ENCODE results near the gene ANP32A.
A peak's percentile ranks its signal among the peaks of the same experiment; 100 is the strongest.
"Not testable (repeated sequence)": the region's sequence is repeated elsewhere in the genome, so short reads cannot be mapped to it uniquely, and the experiment has no call there.

The ANP32A gene

DNA sequence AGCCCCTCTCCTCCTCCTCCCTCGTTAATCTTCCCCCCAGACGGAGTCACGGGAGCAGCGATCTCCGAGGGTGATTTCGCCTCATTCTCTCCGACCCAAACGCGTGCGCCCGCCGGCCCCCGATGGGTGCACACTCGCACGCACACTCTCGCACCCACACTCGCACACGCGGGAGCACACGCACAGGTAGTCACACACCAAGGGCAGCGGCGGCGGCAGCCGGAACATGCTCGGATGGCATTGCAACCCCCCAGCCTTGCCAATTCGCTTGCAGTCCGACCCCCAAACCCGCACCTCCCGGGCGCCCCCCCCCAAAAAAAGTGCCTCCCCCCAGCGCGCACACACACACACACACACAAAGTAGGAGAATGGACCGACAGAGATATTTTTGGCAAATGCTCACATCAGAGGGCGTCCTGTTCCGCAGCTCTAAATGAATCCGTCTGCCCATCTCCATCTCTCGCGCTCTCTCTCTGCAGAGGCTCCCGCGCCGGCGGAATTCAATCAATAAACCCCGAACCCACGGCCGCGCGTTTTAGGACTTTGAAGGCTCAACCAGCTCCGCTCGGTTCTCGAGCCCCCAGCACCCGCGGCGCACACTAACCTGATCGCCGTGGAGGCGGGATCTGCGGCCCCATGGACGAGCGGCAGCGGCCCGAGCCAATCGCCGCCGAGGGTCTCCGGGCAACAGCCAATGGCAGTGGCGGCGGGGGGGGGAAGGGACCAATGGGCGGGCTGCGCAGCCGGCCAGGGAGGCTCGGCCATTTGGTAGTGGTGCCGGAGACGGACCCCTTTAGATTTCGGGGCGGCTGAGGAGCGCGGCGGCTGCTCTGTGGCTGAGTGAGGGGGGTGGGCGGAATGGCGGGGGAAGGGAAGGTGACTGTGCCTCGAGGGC is at the start of gene ANP32A:
ANP32A (minus strand) TSS at position 601 of the 895 bp plus-strand sequence; CDS start at position 457, 144 bp downstream.
- peak; percentile 97 for DNase-seq

DNA sequence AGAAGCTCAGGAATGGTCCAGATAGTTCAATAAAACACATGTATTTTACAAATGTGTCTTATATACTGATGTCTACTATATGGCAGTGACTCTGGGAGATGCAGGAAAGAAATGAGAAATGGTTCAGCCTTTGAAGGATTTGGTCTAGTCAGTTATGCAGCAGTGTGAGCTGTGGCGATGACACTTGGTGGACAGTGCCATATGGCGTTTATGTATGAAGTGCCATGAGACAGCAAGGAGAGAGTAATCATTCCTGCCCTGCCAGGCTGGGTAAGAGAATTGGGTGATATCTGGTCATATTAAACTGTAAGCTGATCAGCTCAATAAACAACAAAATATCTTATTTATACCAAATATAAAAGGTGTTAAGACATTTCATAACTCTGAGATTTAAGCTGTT is 47.6 kb upstream of the ANP32A start:
- DNase-seq, result no peak

DNA sequence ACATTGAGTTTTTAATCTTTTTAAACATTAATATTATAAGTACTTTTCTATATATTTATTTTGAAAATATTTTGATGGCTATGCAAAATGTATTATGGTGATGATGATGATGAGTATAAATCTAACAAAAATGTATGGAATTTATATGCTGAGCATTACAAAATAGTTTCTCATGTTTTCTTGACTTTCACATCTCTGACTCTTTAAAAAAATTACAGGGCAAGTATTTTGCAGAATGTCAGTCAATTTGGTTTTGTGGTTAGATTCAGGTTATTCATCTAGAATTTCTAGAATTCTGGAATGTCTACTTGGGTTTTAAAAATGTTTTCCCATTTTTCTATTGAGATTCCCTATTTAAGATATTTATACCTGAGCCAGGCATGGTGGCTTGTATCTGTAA is 41.7 kb upstream of the ANP32A start:
- no peak for DNase-seq

DNA sequence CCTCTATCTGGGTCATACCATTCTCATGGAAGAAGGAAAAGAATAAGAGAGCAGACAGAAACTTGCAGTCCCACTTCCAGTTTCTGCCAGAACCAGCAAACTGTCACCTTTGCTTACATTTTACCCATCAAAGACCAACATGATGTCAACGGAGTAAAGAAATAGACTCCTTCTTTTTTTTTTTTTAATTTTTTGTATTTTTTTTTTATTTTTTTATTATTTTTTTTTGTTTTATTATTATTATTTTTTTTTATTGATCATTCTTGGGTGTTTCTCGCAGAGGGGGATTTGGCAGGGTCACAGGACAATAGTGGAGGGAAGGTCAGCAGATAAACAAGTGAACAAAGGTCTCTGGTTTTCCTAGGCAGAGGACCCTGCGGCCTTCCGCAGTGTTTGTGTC is 38.0 kb upstream of the ANP32A start:
- not testable (repeated sequence) for DNase-seq

DNA sequence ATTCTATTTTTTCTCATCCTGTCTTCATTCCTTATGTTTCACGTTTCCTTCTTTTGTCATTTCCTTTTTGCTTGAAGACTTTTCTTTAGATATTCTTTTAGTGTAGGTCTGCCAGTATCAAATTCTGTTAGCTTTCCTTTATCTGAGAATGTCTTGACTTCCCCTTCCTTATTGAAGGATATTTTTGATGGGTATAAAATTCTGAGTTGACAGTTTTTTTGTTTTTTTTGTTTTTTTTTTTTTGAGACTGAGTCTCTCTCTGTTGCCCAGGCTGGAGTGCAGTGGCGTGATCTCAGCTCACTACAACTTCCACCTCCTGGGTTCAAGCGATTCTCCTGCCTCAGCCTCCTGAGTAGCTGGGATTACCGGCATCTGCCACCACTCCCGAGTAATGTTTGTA is 36.7 kb upstream of the ANP32A start:
- DNase-seq, result not testable (repeated sequence)

DNA sequence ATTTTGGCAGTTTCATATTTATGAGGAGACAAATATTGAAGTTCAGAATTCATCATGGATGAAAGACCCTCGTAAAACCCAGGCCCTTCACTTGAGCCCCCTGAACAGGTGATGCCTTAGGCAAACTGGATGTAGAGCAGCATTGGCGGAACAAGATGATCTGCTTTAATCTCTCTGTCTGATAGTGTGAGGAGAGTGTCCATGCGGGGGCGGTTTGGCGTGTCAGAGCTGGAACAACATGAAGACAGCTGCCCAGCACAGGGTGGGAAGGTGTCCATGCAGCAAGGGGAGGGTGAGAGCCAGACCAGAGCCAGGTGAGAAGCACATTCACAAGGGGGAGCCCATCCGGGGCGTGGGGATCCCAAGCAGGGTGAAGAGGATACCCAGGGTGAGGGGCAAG is 31.8 kb upstream of the ANP32A start:
- DNase-seq, result no peak

DNA sequence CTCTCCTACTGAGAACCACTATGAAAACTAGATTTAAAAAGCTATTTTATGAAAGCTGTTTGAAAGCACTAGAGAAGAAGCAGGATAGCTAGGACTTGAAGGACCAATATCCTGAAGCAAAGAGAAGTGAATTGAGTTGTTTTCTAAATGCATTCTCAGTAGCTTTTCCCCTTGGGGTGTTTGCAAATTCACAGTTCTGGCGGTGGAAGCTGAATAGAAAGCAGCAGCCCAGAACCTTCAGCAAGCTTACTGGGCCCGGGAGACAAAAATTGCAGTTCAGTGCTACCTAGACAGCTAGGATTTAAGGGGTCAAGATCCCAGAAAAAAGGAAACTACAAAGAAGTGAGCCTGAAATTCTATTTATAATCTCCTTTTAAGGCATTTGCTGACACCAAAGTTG is 31.3 kb upstream of the ANP32A start:
- no peak for DNase-seq

DNA sequence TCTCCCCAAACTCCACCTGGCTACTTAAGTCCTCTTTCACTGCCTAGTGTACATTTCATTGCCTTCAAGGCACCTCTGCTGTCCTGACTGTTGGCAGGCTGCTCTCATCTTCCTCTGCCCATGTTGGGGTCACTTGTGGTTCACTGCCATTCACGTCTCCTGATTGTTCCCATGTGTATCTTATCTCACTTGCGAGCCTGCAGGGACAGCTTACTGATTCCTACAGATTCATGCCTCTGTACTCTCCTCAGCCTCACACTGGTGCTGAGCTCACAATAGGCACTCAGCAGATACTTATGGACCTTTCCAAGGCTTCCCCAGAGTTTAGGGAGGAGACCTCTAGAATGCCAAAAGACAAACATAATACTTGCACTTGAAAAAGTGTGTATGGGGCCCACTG is 28.8 kb upstream of the ANP32A start:
- DNase-seq, result no peak

DNA sequence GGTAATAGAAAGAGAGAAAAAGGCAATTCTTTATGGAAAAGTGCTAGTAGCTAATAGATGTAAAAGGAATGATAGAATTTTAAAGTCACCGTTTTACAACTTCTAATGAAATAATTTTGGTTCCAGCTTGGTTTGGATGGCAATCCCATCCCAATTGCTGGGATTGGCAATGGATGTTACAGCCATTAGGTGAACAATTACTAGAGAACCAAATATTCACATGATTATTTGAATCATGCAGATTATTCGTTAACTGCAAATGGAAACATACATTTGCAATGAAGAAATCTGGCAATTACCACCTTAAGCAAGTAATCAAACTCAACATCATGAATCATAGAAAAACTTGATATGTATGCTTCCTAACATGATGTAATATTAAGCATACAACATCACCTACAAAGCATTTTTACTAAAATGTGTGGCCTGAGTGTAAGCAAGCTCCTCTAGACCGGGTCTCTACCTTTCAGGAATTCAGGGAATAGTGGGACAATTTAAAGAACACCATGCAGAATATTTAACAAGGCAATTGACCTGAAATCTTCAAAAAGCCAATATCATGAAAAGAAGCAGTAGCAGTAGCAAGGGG is 26.2 kb upstream of the ANP32A start:
- no peak for DNase-seq

DNA sequence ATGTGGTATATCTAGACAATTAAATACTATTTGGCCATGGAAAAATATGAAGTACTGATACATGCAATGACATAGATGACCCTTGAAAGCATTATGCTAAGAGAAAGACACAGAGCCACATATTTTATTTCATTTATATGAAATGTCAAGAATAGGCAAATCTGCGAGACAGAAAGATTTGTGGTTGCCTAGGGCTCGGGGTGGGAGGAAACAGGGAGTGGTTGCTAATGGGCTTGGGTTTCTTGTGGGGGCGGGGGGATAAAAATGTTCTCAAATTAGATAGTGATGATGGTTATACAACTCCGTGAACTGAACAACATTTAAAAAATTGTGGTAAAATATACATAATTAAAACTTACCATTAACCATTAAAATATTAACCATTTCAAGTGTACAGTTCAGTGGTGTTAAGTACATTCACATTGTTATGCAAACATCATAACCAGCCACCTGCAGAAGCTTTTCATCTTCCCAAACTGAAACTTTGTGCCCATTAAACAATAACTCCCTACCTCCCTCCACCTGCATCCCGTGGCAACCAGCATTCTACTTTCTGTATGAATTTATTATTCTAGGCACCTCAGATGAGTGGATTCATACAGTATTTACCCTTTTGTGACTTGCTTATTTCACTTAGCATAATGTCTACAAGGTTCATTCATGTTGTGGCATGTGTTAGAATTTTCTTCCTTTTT is 24.3 kb upstream of the ANP32A start:
- no peak for DNase-seq

DNA sequence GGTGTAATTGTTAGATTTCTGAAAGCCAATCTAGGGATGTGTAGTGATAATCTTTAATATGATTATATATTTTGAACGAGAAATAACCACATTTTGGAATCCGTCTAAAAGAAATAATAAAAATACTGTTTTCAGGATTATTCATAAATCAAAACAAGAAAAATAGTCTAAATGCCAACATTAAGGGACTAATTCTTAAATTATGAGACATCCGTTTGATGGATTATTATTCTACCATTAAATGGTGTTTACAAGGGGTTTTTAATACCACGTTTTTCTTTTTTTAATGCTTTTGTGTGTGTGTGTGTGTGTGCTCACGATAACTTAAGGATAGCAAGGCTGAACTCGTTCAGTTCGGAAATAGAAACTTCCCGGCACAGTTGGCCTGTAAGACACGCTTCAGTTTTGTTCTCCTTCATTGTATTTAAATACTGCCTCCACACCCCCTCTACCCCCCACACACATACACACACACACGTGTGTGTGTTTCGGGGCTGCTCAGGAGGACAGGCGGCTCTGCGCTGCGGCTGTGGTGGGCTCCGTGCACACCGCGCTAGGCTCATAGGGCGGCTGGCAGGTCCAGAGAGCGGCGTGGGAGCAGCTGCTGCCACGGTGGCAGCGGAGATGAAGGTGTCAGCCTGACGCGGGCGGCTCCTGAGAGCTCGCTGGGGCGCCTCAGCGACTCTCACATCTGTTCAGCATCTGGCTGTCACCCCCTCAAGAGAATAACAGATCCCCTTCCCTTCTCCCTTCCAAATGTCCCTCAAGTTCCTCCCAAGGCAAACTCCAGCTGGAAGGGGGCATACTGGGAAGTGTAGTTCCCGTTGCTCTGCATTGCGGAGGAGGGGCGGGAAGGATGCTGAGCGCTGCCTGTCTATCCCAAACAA is 23.0 kb upstream of the ANP32A start:
- DNase-seq, result no peak

DNA sequence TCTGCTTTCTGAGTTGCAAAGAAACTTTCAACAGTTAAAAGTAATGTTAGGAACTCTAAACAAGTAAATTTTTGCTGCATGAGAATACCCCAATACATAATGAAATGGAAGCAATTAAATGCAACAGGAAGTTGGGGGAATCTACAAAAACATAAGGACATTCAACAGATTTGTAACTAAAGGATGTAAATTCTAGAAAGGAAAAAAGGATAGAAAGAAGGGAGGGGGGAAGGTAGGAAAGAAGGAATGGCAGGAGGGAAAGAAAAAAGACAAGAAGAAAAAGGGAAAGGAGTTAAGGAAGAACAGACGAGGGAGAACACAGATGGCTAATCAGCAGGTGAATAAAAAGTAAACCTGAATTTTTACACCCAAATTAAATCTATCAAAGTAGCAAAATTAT is 22.3 kb upstream of the ANP32A start:
- DNase-seq, result no peak

DNA sequence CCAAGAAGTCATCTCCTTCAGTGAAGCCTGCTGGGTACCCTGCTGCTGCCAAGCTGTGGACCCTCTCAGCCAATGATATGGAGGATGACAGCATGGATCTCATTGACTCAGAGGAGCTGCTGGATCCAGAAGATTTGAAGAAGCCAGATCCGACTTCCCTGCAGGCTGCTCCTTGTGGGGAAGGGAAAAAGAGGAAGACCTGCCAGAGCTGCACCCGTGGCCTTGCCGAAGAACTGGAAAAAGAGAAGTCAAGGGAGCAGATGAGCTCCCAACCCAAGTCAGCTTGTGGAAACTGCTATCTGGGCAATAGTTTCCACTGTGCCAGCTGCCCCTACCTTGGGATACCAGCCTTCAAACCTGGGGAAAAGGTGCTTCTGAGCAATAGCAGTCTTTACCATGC is 13.7 kb upstream of the ANP32A start:
- no peak for DNase-seq

DNA sequence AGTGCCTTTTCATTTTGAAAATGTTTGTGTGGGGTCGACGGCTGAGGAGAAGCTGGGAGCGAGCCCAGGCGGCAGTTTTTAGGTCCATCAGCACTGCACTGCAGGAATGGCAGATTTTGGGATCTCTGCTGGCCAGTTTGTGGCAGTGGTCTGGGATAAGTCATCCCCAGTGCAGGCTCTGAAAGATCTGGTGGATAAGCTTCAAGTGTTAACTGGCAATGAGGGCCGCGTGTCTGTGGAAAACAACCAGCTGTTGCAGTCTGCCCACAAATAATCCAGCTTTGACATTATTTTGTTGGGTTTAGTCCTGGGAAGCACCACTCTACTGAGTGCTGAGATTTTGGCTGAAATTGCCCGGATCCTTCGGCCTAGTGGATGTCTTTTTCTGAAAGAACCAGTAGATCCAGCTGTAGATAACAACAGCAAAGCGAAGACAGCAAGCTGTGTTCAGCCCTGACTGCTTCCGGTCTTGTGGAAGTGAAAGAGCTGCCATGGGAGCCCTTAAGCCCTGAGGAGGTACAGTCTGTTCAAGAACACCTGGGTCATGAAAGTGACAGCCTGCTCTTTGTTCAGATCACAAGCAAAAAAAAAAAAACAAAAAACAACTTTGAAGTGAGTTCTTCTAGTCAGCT is 13.1 kb upstream of the ANP32A start:
- DNase-seq, result no peak

DNA sequence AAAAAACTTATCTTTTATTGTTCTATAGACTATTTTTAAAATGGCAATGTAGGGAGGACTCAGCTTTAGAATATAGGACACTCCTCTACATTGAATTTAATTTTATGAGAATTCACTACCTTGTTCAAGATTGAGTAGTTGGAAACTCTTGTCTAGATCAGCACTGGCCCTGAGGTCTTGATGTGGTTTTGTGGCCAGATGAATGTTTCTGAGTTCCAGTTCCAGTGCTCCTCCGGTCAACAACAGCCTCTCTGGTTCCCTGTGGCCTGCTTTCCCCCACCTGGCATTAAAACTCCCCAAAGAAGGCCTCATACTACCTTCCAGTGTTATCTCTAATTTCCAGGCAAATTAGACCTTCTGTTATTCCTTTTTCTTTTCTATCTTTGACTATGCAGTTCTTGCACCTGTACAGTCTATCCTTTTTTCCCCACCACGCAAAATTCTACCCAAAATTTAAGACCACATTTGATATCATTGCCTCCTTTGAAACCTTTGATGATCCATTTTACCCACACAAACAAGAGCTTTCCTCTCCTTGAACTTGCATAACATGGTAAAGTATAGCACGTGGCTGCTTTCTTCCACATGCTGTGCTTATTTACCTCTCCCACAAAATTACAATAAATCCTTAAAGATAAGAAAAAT is 9.6 kb upstream of the ANP32A start:
- no peak for DNase-seq

DNA sequence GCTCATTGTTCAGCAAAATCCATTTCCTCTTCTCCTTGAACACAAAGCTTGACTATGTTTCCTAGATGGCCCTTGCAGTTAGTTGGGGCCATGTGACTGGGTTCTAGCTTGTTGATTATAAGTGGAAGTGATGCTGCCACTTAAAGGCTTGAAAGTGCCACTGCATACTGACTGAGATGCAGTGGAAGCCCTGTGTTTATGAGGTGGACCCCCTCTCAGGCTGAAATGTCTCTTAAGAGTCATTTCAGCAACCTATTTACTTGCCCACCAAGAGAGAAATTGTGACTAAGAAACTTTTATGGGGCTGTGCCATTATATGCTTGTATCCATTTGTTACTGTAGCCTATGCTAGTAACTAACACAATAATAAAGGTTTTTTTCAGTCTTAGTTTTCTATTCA is 8.4 kb upstream of the ANP32A start:
- no peak for DNase-seq

DNA sequence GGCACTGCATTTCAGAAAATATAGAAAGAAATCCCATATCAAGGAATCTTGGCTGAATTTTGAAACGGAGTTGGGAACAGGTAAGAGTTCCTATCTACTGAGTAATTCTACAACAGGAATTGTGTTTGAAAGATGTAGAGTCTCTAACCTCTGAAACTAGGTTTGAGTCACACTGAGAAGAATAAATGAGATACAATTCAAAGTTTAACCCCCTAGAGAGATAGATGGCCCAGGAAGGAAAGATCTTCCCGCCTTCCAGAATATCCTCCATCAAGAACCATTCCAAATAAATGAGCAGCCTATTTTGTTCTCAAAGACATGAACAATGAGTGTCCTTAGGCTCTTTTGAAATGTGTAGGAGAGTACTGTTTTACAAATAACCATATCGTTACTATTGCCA is 2.9 kb upstream of the ANP32A start:
- no peak for DNase-seq

DNA sequence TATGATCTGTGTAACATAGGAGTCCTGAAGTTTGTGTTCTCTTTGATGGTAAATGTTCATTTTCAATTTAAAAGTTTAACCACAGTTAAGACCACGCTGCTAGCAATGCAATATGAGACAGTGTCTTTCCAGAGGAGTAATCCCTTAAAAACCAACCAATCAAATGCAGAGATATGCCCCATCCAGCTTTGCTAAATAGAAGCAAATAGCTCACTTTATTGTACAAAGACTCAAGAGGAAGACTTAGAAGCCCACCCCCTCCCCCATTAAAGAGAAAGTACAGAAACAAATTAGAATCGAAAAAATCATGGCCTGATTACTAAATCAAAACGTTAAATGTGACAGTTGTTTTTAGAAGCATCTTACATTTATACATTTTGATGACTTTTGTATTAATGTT is 2.1 kb upstream of the ANP32A start:
- DNase-seq, result no peak

DNA sequence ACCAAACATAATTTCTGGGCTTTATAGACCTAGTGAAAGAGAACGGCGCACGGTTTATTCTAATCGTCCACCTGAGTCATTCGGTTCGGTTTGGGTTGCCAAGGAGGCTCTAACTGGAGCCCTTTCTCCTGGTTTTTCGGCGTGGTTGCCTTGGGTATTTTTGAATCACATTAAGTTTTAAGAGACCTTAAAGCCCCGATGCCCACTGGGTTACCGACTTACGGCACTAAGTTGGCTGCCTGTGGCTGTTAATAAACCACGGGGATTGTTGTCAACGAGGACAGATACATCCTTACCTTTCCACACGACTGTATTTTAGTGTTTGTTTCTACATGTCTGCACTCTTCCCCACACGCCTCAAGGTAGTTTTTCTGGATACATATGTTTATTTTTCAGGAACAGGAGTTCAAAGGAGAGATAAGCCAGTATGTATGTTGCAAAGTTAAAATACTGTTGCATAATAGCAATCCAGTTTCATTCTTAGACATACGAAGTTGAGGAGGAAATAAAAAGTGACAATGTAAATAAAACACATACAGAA is 1.2 kb upstream of the ANP32A start:
- no peak for DNase-seq

DNA sequence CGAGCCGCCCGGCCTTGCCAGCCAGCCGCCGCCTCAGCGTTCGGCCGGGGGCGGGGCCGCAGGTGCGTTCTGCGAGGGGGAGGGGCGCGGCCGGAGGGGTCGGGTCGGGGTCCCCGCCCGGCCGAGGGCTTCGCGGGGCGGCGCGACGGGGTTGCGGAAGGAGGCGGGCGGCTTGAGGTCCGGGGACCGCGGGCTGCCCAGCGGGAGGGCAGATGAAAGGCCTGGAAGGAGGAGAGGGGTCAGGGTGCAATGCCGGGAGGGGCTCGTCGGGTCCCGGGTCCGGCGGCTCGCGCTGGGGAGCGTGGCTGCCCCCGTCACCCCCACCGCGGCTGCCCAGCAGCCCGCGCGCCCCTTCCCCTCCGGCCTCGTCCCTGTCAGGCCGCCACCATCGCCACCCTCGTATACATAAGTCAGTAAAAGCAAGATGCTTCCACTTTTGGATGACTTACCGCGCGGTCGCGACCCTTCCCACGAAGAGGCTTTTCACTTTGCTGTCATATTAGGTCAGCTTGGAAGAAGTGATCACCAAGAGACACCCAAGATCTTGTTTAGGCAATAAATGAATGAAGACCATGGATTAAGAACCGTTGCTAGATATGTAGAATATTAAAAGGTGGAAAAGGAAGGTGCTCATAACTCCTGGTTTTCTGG is 620 bp upstream of the ANP32A start:
- DNase-seq, result no peak

All from stimulated activated CD4-positive, alpha-beta T cell treated with anti-CD3 and anti-CD28 coated beads, Interleukin-2, amount 100 ng/mL, for 48 hours (primary cell).